A549 (cell line): ENCODE results near the gene SYPL1. TPM values are rescaled to one million over a fixed set of nuclear protein-coding genes. Genes with fewer than 3 reads are reported as not detected.

ENCODE experiments used
- ATAC-seq, 2 experiments: fragments of 200-7000 bp in 1 of 2; fragments of >200 bp in 1 of 2; cut with Nextera tagmentation in 1 of 2; cut with Tn5 transposase in 1 of 2; 3 replicates each; pipeline versions ENCODE4 v1.8.0 to v1.9.1; 2018 to 2020; ENCODE audit warnings: mild to moderate bottlenecking in 1 of 2, moderate library complexity in 1 of 2
- CTCF ChIA-PET: fragments of 300-600 bp; sonication (Branson Sonifier 250); formaldehyde crosslinking; extraction: SDS; loops from one replicate; lab custom pipeline; 2021; ENCODE audit warnings: antibody characterized with exemption, inconsistent platforms; lab: Yijun Ruan, JAX
- POLR2A ChIA-PET: fragments of 350-600 bp; formaldehyde crosslinking; extraction: SDS; loops from one replicate; lab custom pipeline; 2021; ENCODE audit warnings: antibody characterized with exemption, inconsistent platforms; lab: Yijun Ruan, JAX
- DNase-seq, 2 experiments: peaks; one replicate each; pipeline versions ENCODE4 v3.0.0 to v3.0.0-alpha.2; 2011 to 2016; ENCODE audit warnings: low read depth in 1 of 2, low spot score in 1 of 2
- FAIRE-seq: peaks from 2 replicates; lab custom pipeline; 2011; peaks lifted over from hg19 to GRCh38; lab: Jason Lieb, UNC
- H3K27ac ChIP-seq, 2 experiments: fragments of >200 bp; sonication (Bioruptor Twin); formaldehyde crosslinking; 3 replicates each; pipeline ENCODE4 v1.5.1; 2016 to 2017
- H3K4me1 ChIP-seq: fragments of >200 bp; sonication (Bioruptor Twin); formaldehyde crosslinking; 3 replicates; pipeline ENCODE4 v1.6.1; 2016
- H3K4me2 ChIP-seq: fragments of >200 bp; sonication (Bioruptor Twin); formaldehyde crosslinking; 3 replicates; pipeline ENCODE4 v1.6.1; 2016
- H3K4me3 ChIP-seq: fragments of >200 bp; sonication (Bioruptor Twin); formaldehyde crosslinking; 3 replicates; pipeline ENCODE4 v1.5.1; 2016
- H3K9me3 ChIP-seq: fragments of >200 bp; sonication (Bioruptor Twin); formaldehyde crosslinking; 3 replicates; pipeline ENCODE4 v1.6.1; 2016
- BHLHE40 ChIP-seq: IDR thresholded peaks from 2 replicates; pipeline ENCODE4 v1.6.1; 2012; ENCODE audit warnings: low read depth, low read length, inconsistent platforms
- CBX8 ChIP-seq: fragments of 200-600 bp; sonication (generic); IDR thresholded peaks from 2 replicates; pipeline ENCODE4 v1.6.1; 2016
- CEBPB ChIP-seq, 2 experiments: fragments of >200 bp in 1 of 2; sonication (Bioruptor Twin) in 1 of 2; formaldehyde crosslinking in 1 of 2; IDR thresholded peaks; 2 replicates each; pipeline ENCODE4 v1.6.1; 2012 to 2016
- CTCF ChIP-seq: fragments of >200 bp; sonication (Bioruptor Twin); formaldehyde crosslinking; IDR thresholded peaks from 3 replicates; pipeline ENCODE4 v1.5.1; 2016
- EHF ChIP-seq: fragments of 250-450 bp; sonication (Bioruptor Pico); IDR thresholded peaks from 2 replicates; pipeline ENCODE4 v1.5.0; 2020; ENCODE audit warnings: mild to moderate bottlenecking
- EP300 ChIP-seq, 2 experiments: fragments of >200 bp; sonication (Bioruptor Twin); formaldehyde crosslinking; IDR thresholded peaks; 2 replicates in 1 of 2; 3 replicates in 1 of 2; pipeline ENCODE4 v1.6.1; 2016 to 2017
- FOXS1 ChIP-seq: fragments of 250-450 bp; sonication (Bioruptor Pico); IDR thresholded peaks from 2 replicates; pipeline ENCODE4 v1.5.0; 2020; ENCODE audit warnings: mild to moderate bottlenecking, moderate library complexity
- HOXB5 ChIP-seq: fragments of 250-450 bp; sonication (Bioruptor Pico); IDR thresholded peaks from 2 replicates; pipeline ENCODE4 v1.5.0; 2020; ENCODE audit warnings: mild to moderate bottlenecking, moderate library complexity
- MAZ ChIP-seq: fragments of 150-350 bp; IDR thresholded peaks from 2 replicates; pipeline ENCODE4 v1.6.1; 2014; ENCODE audit warnings: antibody characterized with exemption, low read depth, low read length, borderline replicate concordance
- NPAS2 ChIP-seq: fragments of 250-450 bp; sonication (Bioruptor Pico); IDR thresholded peaks from 2 replicates; pipeline ENCODE4 v1.8.0; 2022; ENCODE audit warnings: mild to moderate bottlenecking, moderate library complexity, borderline replicate concordance
- NR3C1 ChIP-seq: fragments of >200 bp; sonication (Bioruptor Twin); formaldehyde crosslinking; IDR thresholded peaks from 3 replicates; pipeline ENCODE4 v1.6.1; 2017
- POLR2A ChIP-seq: IDR thresholded peaks from 2 replicates; pipeline ENCODE4 v1.6.1; 2012; ENCODE audit warnings: mild to moderate bottlenecking, low read length
- RAD21 ChIP-seq, 2 experiments: fragments of >200 bp in 1 of 2; sonication (Bioruptor Twin) in 1 of 2; formaldehyde crosslinking in 1 of 2; IDR thresholded peaks in 1 of 2; conservative IDR thresholded peaks in 1 of 2; 2 replicates in 1 of 2; 3 replicates in 1 of 2; pipeline ENCODE4 v1.6.1; 2012 to 2018; ENCODE audit warnings: inconsistent platforms in 1 of 2
- RNF2 ChIP-seq: fragments of 200-600 bp; sonication (generic); IDR thresholded peaks from 2 replicates; pipeline ENCODE4 v1.6.1; 2016; ENCODE audit warnings: low read depth, mild to moderate bottlenecking, antibody characterized with exemption, moderate library complexity, borderline replicate concordance
- TP53 ChIP-seq: fragments of 250-450 bp; sonication (Bioruptor Pico); IDR thresholded peaks from 2 replicates; pipeline ENCODE4 v1.5.0; 2021; ENCODE audit warnings: mild to moderate bottlenecking, moderate library complexity
- ZC3H11A ChIP-seq: fragments of 450-650 bp; IDR thresholded peaks from 2 replicates; pipeline ENCODE4 v1.6.1; 2014; ENCODE audit warnings: antibody characterized with exemption, mild to moderate bottlenecking
- ZFP36 ChIP-seq: fragments of 450-650 bp; IDR thresholded peaks from 2 replicates; pipeline ENCODE4 v1.6.1; 2014; ENCODE audit warnings: borderline replicate concordance; ENCODE audit not compliant: partially characterized antibody
- WGBS: methylation state at CpG from one replicate; pipeline ENCODE4 v1.1.6; 2017; ENCODE audit errors: missing lambda C conversion rate; 5-methylcytosine and 5-hydroxymethylcytosine counted together
- polyA plus RNA-seq, 4 experiments: library from polyadenylated mRNA; depleted of rRNA in 3 of 4; stranded (reverse); fragments of >200 nt; fragmentation: RNase III in 1 of 4; extraction: RNeasy Plus Mini Kit Qiagen cat#74134 plus additional on column Dnase treatment in 1 of 4; gene quantifications; 2 replicates in 3 of 4; 3 replicates in 1 of 4; pipeline ENCODE4 v1.2.3, GENCODE V29; 2011 to 2017
- TF ChIP-seq, protein P1 (sequence below): IDR thresholded peaks from 2 replicates; pipeline ENCODE4 v1.6.1; 2012; ENCODE audit warnings: low read depth, borderline replicate concordance
- TF ChIP-seq, protein P2 (sequence below): fragments of 250-450 bp; sonication (Bioruptor Pico); IDR thresholded peaks from 2 replicates; pipeline ENCODE4 v1.5.0; 2020; ENCODE audit warnings: low read depth, mild to moderate bottlenecking, moderate library complexity

Gene SYPL1
- polyA plus RNA-seq, 2 of the 4 experiments (the other 2 are of a cell fraction) = 102 to 131 TPM

DNA sequence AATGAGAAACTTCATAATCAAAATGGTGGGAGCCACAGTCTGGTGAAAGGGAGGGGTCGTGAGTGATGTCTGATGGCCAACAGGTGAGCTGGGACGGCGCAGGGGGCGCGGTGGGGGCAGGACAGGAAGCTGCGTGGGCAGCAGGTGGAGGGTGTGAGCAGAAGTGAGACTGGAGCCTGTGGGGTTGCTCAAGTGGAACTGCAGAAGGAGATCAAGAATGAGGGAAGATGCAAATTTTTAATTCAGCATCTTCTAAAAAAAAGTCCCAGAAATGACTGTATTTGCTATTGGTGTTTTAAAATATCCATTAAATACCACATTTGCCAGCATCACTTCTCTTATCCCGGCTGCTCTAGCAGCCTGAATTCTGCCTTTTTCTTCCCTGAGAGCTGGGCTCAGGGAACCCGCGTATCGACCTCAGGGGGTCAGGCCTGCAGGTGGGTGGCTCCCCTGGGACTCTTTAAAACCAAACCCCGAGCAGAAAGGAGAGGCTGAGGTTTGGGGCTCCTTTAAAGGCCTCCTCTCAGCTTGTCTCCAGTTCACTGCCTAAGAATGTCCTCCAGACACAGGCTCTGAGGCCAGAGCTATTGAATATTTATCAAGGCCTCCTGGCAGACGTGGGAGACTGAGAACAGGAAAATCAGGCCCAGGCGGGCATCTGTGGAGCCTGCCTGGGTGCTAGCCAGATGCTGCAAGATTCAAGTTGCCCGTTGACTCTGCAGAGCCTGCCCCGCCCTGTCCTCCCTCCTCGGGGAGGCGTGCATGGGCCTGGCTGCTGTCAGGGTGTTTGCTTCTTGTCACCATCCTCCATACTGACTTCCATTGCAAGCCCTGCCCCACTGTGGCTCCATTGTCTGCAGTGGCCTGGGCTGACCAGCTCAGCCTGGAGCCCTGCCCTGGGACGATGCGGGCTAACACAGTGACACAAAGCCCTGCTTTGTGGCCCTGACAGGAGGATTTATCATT lies 53.9 kb downstream of the SYPL1 start:
- ATAC-seq (no peak), FAIRE-seq (no peak)
- CTCF ChIA-PET = interaction anchor here (1.0 to 17.2 kb wide), 21 partner anchors 8 to 455 kb away, joined by 3 to 487 read pairs (median 4); partner anchors contain the start of gene SYPL1

GRCh38 chr7:106057204-106057961 lies 54.7 kb downstream of the SYPL1 start:
- ATAC-seq (peak in 1 of 2 experiments; percentile 48; a peak in 3 of 6 replicates), DNase-seq (no peak), FAIRE-seq (no peak)
- H3K4me3 ChIP-seq = no peak overlapping the region
- peak overlapping the region; percentile 26; the same call in 2 of the 3 replicates for H3K4me2 ChIP-seq
- ChIA-PET CTCF (interaction anchor here (0.6 to 17.2 kb wide), 28 partner anchors 8 to 456 kb away, joined by 3 to 487 read pairs (median 4); partner anchors contain the start of gene SYPL1), POLR2A (interaction anchor here (1.1 kb wide), 1 partner anchor 55 kb away, joined by 4 read pairs; the partner anchor contains the start of gene SYPL1)
- TF ChIP-seq TP53 (CRISPR knock-in tag) (no peak), EHF (CRISPR knock-in tag) (no peak), RAD21 (conservative IDR thresholded peaks at IDR 0.05 in 1 of 2, IDR thresholded peaks at IDR 0.05 in 1 of 2) (0 out of 5 replicates have a peak, but pooled peaks of 1 of the 2 experiments have one; percentile 9), ZC3H11A (no peak), CEBPB (IDR thresholded peaks at IDR 0.05) (no peak), NR3C1 (no peak)
- peaks cover 2% of the 10 kb centered on the region; the same call in 1 of the 3 replicates for H3K4me1 ChIP-seq
- H3K9me3 ChIP-seq = no peaks in the 10 kb centered on the region
- WGBS = 52% methylated on average over 10 of the region's 10 CpGs
- no peak overlapping the region for H3K27ac ChIP-seq

More for the DNA sequence above, 53.9 kb downstream of the SYPL1 start:
- DNase-seq = no peak
- H3K4me2 ChIP-seq = no peak overlapping the region
- no peak overlapping the region for H3K4me3 ChIP-seq
- H3K9me3 ChIP-seq = no peaks in the 10 kb centered on the region
- 77% methylated on average over 19 of the region's 19 CpGs for WGBS
- H3K27ac ChIP-seq = no peak overlapping the region
- peaks cover 11% of the 10 kb centered on the region; the same call in 1 of the 3 replicates for H3K4me1 ChIP-seq
- TF ChIP-seq CBX8 = no peak
- TF ChIP-seq, protein P1, sequence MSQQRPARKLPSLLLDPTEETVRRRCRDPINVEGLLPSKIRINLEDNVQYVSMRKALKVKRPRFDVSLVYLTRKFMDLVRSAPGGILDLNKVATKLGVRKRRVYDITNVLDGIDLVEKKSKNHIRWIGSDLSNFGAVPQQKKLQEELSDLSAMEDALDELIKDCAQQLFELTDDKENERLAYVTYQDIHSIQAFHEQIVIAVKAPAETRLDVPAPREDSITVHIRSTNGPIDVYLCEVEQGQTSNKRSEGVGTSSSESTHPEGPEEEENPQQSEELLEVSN = no peak
- TF ChIP-seq ZC3H11A = no peak
- no peak for TF ChIP-seq FOXS1 (CRISPR knock-in tag)
- no peak for TF ChIP-seq EP300 (IDR thresholded peaks at IDR 0.05)
- TF ChIP-seq HOXB5 (CRISPR knock-in tag) = no peak
- TF ChIP-seq CTCF = no peak
- TF ChIP-seq BHLHE40 = no peak
- TF ChIP-seq TP53 (CRISPR knock-in tag) = no peak
- no peak for TF ChIP-seq RNF2
- no peak for TF ChIP-seq POLR2A
- TF ChIP-seq NPAS2 (CRISPR knock-in tag) = no peak
- TF ChIP-seq, protein P2, sequence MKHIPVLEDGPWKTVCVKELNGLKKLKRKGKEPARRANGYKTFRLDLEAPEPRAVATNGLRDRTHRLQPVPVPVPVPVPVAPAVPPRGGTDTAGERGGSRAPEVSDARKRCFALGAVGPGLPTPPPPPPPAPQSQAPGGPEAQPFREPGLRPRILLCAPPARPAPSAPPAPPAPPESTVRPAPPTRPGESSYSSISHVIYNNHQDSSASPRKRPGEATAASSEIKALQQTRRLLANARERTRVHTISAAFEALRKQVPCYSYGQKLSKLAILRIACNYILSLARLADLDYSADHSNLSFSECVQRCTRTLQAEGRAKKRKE = no peak
- TF ChIP-seq MAZ = no peak
- no peak for TF ChIP-seq ZFP36
- POLR2A ChIA-PET = interaction anchor here (1.1 kb wide), 1 partner anchor 54 kb away, joined by 4 read pairs; the partner anchor contains the start of gene SYPL1
